HK-2 (cell line): Measurements from ENCODE around the gene PPP1R3D.
"Not testable (repeated sequence)": the region's sequence is repeated elsewhere in the genome, so short reads cannot be mapped to it uniquely, and the experiment has no call there.

Experiments
- DNase-seq: peaks from one replicate; pipeline ENCODE4 v3.0.0-alpha.2; 2018; ENCODE audit not compliant: unreplicated experiment

Gene PPP1R3D

GRCh38 chr20:59940129-59940955 lies at the start of gene PPP1R3D, which contains the start of gene FAM217B:
Gene PPP1R3D (minus strand): TSS chr20:59940305. CDS start chr20:59939931, 374 bp downstream.
Gene FAM217B (plus strand): TSS chr20:59940389. CDS start chr20:59943944, 3,555 bp downstream.
- peak; percentile 97 for DNase-seq

GRCh38 chr20:59988141-59988540 lies 48.0 kb upstream of the PPP1R3D start:
- peak; percentile 89 for DNase-seq

GRCh38 chr20:59987135-59987534 lies 47.0 kb upstream of the PPP1R3D start:
- no peak for DNase-seq

GRCh38 chr20:59985864-59986263 lies 45.8 kb upstream of the PPP1R3D start:
- DNase-seq, result no peak

- DNase-seq, result no peak
Measured at GRCh38 chr20:59985164-59985563, 45.1 kb upstream of the PPP1R3D start.

GRCh38 chr20:59984541-59984940 lies 44.4 kb upstream of the PPP1R3D start:
- DNase-seq, result no peak

GRCh38 chr20:59983076-59983475 lies 43.0 kb upstream of the PPP1R3D start:
- no peak for DNase-seq

GRCh38 chr20:59977086-59977485 lies 37.0 kb upstream of the PPP1R3D start:
- no peak for DNase-seq

- DNase-seq, result no peak
Measured at GRCh38 chr20:59976156-59976782, 36.2 kb upstream of the PPP1R3D start.

- DNase-seq, result no peak
Measured at GRCh38 chr20:59972037-59972801, 32.1 kb upstream of the PPP1R3D start.

- no peak for DNase-seq
Measured at GRCh38 chr20:59971428-59971827, 31.3 kb upstream of the PPP1R3D start.

GRCh38 chr20:59966428-59966827 lies 26.3 kb upstream of the PPP1R3D start:
- DNase-seq, result no peak

- DNase-seq, result no peak
Measured at GRCh38 chr20:59962155-59962554, 22.1 kb upstream of the PPP1R3D start.

GRCh38 chr20:59961423-59961822 lies 21.3 kb upstream of the PPP1R3D start:
- no peak for DNase-seq

- no peak for DNase-seq
Measured at GRCh38 chr20:59958626-59959025, 18.5 kb upstream of the PPP1R3D start.

- no peak for DNase-seq
Measured at GRCh38 chr20:59958123-59958522, 18.0 kb upstream of the PPP1R3D start, which contains the start of gene CDH26. Gene CDH26 (plus strand): TSS chr20:59958423. CDS start chr20:59958727, 304 bp downstream.

GRCh38 chr20:59957568-59957967 lies 17.5 kb upstream of the PPP1R3D start:
- DNase-seq, result not testable (repeated sequence)

- no peak for DNase-seq
Measured at GRCh38 chr20:59955131-59955796, 15.2 kb upstream of the PPP1R3D start.

GRCh38 chr20:59954718-59955117 lies 14.6 kb upstream of the PPP1R3D start:
- no peak for DNase-seq

GRCh38 chr20:59949911-59950310 lies 9.8 kb upstream of the PPP1R3D start:
- no peak for DNase-seq

- peak; percentile 13 for DNase-seq
Measured at GRCh38 chr20:59948828-59949720, 9.0 kb upstream of the PPP1R3D start.
